Stimulated activated CD4-positive, alpha-beta T cell treated with anti-CD3 and anti-CD28 coated beads, Interleukin-4, amount 100 ng/mL, for 4 hours (primary cell): Measurements from ENCODE around the gene SMCO3.
"Not testable (repeated sequence)": the region's sequence is repeated elsewhere in the genome, so short reads cannot be mapped to it uniquely, and the experiment has no call there.

Experiments used
- DNase-seq, 2 experiments: peaks; one replicate each; pipeline ENCODE4 v3.0.0-alpha.2; 2020

The SMCO3 gene

GRCh38 chr12:14774074-14774905 is 39.7 kb downstream of the SMCO3 start:
- peak; percentile 78 to 86 for DNase-seq

- no peak for DNase-seq
These were observed 40.3 kb downstream of the SMCO3 start for GRCh38 chr12:14773685-14774073.

- DNase-seq: no peak
These were observed 41.0 kb downstream of the SMCO3 start for GRCh38 chr12:14772946-14773345.

DNA sequence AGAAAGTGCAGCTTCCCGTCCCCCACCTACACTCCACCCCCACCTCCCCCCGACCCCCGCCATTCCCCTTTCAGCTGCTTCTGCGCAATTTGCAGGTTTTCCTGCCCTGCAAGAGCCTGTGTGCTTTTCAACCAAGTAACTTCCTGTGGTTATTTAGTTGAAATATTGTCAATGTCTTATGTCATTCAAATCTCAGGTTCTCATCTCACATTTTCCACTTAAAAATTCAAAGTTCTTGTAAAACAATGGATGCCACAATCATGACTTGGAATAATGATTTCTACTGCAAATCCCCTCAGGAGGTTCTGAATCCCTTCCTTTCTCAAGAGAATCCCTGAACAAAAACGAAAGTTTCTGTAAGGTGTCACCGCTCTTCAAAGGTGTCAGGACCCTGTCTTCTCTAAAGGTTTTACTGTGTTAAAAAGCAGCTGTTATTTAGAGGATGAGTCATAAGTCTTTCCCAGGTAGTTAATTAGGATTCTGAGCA is 42.3 kb downstream of the SMCO3 start:
- peak; percentile 17 to 61 for DNase-seq

- peak; percentile 81 to 93 for DNase-seq
These were observed 43.2 kb downstream of the SMCO3 start for GRCh38 chr12:14770496-14771461.

DNA sequence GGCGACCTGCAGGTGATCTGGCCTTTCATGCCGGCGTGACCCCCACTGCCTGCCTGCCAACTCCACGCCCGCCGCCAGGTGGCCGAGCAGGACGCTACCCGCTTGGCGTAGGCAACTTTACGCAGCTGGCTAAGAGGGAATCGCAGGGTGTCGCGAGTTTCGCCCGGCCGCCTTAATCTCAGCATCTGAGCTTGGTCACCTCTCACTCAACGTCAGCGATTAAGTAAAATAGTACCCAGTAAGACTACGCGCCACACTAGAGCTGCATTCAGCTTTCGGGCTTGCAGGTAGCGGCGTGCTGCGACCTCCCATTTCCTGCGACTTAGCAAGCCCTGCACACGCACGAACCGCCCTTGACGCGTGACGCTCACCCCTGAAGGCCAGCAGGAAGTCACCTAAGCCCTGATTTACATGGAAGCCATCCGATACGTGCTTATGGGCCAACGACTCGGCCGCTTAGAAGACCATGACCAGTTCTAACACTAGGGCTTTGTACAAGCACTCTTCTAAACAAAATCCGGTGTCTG is 44.0 kb downstream of the SMCO3 start:
- DNase-seq: peak; percentile 83 to 85

DNA sequence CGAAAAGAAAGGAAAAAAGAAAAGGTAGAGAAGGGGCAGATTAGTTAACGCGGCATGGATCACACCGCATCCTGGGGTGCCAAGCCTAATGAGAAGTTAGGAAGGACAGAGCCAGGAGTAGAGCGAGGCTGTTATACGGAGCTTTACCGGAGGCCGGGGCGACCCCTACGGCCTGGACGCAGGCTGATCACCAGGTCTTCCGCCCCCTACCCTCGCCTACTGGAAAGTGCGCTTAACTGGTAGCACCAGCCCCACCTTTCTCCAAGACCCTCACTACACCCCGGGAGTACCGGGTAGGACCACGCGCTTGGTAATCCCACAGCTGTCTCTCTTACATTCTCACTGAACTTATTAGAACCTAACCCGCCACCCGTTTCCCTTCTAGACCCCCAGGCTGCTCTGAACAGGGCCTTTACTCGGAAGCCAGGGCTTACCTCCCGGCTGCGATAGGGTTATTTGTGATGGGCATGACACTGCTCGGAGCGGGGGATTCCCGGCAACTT is 44.5 kb downstream of the SMCO3 start:
- no peak for DNase-seq

DNA sequence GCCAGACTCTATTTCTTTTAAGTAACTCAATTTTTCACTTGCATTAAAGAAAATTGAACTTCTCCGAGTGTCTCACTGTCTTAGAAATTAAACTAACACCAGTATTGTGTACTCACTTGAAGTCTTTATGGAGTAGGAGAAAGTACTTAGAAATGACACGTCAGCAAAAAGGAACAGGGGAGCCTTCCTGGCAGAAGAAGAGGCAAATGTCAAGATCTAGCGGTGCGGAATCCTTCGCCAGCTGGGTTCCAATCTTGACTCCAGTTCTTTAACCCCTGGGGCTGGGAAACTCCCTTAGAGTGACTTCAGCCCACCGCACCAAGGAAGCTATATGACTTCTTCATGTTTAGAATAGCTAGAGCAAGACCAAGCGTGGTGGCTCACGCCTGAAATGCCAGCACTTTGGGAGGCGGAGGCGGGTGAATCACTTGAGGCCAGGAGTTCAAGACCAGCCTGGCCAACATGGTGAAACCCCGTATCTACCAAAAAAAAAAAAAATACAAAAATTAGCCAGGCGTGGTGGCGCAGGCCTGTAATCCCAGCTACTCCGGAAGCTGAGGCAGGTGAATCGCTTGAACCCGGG is 45.1 kb downstream of the SMCO3 start:
- peak; percentile 12 to 21 for DNase-seq

- no peak for DNase-seq
These were observed 46.4 kb downstream of the SMCO3 start for GRCh38 chr12:14767617-14768016.

DNA sequence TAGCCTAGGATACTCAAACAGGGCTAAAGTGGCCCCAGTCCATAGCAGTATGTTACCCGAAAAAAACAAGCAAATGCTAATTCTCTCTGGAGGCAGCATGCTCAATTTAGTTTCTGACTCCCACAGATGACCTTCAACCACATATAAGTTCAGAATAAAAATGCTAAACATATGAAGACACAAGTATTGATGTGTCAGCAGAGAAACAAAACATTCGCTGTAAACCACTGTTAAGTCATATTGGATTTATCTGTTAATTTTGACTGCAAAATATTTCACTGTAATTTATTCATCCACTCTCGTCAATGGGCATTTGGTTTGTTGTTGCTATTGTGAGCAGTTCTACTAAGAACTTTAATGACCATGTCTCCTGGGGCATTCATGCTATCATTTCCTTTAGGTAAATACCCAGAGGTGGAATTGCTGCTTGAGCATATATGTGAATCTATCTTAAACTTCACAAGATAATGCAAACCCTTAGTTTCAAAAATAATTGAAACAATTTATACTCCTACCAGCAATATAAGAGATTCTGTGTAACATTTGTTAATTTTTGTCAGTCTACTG is 47.2 kb downstream of the SMCO3 start:
- no peak for DNase-seq

DNA sequence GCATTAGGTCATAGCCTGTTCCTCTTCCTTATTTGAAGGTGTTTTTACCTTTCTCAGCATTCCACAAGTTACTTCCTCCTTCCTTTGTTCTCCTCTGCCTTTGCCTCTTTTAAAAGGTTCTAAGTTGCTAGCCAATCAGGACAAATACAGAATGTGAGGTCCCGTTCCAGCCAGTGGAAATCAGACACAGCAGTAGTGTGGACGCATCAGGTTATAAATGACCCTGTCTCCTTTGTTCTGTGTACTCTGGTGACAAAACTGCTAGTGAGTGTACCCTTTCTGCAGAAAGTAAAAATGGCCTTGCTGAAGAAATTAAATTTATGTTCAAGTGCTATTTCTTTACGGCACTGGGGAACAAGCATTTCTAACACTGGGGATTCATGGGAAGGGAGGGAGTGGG is 48.0 kb downstream of the SMCO3 start:
- not testable (repeated sequence) for DNase-seq

DNA sequence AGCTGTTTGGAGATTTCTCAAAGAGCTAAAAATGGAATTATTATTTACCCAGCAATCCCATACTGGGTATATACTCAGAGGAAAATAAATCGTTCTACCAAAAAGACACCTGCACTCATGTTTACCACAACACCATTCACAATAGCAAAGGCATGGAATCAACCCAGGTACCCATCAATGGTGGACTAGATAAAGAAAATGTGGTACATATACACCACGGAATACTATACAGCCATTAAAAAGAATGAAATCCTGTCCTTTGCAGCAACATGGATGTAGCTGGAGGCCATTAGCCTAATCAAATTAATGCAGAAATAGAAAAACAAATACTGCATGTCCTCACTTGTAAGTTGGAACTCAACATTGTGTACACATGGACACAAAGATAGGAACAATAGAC is 48.6 kb downstream of the SMCO3 start:
- DNase-seq: no peak

DNA sequence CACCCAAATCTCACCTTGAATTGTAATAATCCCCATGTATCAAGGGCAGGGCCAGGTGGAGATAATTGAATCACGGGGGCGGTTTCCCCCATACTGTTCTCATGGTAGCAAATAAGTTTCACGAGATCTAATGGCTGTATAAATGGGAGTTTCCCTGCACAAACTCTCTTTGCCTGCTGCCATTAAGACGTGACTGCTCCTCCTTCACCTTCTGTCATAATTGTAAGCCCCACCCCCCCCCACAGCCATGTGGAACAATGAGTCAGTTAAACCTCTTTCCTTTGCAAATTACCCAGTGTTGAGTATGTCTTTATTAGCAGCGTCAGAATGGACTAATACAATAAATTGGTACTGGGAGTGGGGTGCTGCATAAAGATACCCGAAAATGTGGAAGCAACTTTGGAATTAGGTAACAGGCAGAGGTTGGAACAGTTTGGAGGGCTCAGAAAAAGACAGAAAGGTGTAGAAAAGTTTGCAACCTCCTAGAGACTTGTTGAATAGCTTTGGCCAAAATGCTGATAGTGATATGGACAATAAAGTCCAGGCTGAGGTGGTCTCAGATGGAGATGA is 54.2 kb downstream of the SMCO3 start:
- not testable (repeated sequence) for DNase-seq

DNA sequence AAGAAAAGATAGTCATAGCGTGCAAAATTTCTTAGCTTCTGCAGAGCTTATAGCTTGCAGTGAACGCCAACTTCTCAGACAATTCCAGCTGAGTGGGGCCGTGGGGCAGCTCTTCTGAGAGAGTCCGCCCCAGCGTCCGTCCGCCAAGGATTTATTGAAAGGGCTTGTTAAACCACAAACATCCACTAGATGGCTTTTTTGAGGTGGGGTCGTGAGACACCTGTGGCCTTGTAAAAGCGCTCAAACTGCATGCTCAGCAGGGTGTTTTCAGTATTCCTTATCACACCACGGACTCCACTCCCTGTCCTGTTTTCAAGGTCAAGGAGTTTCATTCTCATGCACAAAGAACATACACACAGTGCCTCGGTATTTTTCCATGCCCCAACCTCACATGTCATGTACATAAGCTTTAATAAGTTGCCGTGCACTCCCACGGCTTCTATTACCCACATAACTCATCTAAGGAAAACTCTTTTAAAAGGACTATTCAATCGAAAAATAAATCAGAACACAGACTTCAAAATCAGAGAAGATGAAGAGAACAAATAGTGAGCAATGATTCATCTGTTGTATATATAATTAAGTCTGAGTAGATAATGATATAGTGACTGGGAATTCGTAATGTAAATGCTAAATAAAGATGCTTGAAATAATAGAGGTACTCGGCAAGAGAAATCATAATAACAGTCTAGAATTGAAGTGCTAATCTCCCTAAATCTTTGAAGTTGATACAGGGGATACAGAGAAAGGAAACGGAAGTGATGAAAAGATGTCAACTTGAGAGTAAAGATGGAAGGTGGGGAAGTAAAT is 57.4 kb downstream of the SMCO3 start:
- no peak for DNase-seq
